ENCODE measurements around the gene TOMM22.

TOMM22 gene

GRCh38 chr22:38696606-38697424, 15.1 kb downstream of the TOMM22 start:
- peak; percentile 83 for DNase-seq

GRCh38 chr22:38697425-38698089, 15.8 kb downstream of the TOMM22 start:
- no peak for DNase-seq

- DNase-seq, result no peak
These were observed 16.8 kb downstream of the TOMM22 start for GRCh38 chr22:38698407-38699094.

- no peak for DNase-seq
These were observed 17.4 kb downstream of the TOMM22 start for GRCh38 chr22:38699143-38699542.

GRCh38 chr22:38699784-38700183, 18.0 kb downstream of the TOMM22 start:
- DNase-seq, result peak; percentile 53

GRCh38 chr22:38700270-38700788, 18.6 kb downstream of the TOMM22 start:
- DNase-seq, result peak; percentile 67

GRCh38 chr22:38700789-38701628, 19.3 kb downstream of the TOMM22 start, which contains the start of gene JOSD1:
Gene JOSD1 (minus strand): TSS chr22:38700943. CDS start chr22:38699987, 956 bp downstream.
- peak; percentile 89 for DNase-seq

GRCh38 chr22:38704654-38705234, 23.0 kb downstream of the TOMM22 start:
- DNase-seq, result no peak

- DNase-seq, result peak; percentile 100
These were observed 23.7 kb downstream of the TOMM22 start, which contains the start of gene GTPBP1 for GRCh38 chr22:38705235-38706100. Gene GTPBP1 (plus strand): TSS chr22:38705944. CDS start chr22:38705956, 12 bp downstream.

GRCh38 chr22:38706101-38706900, 24.5 kb downstream of the TOMM22 start:
- no peak for DNase-seq

- DNase-seq, result no peak
These were observed 25.1 kb downstream of the TOMM22 start for GRCh38 chr22:38706901-38707195.

GRCh38 chr22:38707346-38707745, 25.6 kb downstream of the TOMM22 start:
- DNase-seq, result peak; percentile 45

GRCh38 chr22:38707984-38708383, 26.2 kb downstream of the TOMM22 start:
- DNase-seq, result no peak

GRCh38 chr22:38709306-38709705, 27.5 kb downstream of the TOMM22 start:
- DNase-seq, result no peak

- no peak for DNase-seq
These were observed 28.6 kb downstream of the TOMM22 start for GRCh38 chr22:38710351-38710750.

- DNase-seq, result no peak
These were observed 29.1 kb downstream of the TOMM22 start for GRCh38 chr22:38710866-38711265.

- DNase-seq, result no peak
These were observed 30.9 kb downstream of the TOMM22 start for GRCh38 chr22:38712486-38713207.

- DNase-seq, result no peak
These were observed 32.2 kb downstream of the TOMM22 start for GRCh38 chr22:38713921-38714320.

GRCh38 chr22:38715176-38715764, 33.5 kb downstream of the TOMM22 start:
- no peak for DNase-seq

Measured in HCEC 1CT (cell line).